ENCODE data around the gene MTR.

MTR gene

GRCh38 chr1:236753964-236754363, 41.1 kb upstream of the MTR start:
- Histone ChIP-seq H3K36me3 (replicated peaks; ENCODE audit: low read depth, low read length) (no peaks in the 10 kb centered on the region), H3K79me2 (ENCODE audit: low read length) (no peaks in the 10 kb centered on the region), H3K9me3 (ENCODE audit: insufficient read depth, low read length) (no peaks in the 10 kb centered on the region), H4K20me1 (ENCODE audit: insufficient read depth, low read length) (no peaks in the 10 kb centered on the region), H3K9ac (ENCODE audit: low read length) (no peak overlapping the region), H2AFZ (ENCODE audit: low read depth, low read length) (no peak overlapping the region), H3K4me3 (ENCODE audit: low read length) (no peak overlapping the region), H3K27me3 (ENCODE audit: low read depth, low read length) (peaks cover 25% of the 10 kb centered on the region), H3K4me2 (ENCODE audit: low read length) (no peak overlapping the region), H3K27ac (ENCODE audit: low read length) (no peak overlapping the region), H3K4me1 (ENCODE audit: low read length) (no peaks in the 10 kb centered on the region)
- TF ChIP-seq CTCF (IDR thresholded peaks at IDR 0.05; ENCODE audit: low read depth, low read length) (no peak), EZH2phosphoT487 (IDR thresholded peaks at IDR 0.05; ENCODE audit: low read depth) (no peak)

GRCh38 chr1:236754525-236755210, 40.4 kb upstream of the MTR start:
- no peaks in the 10 kb centered on the region; the same call in 1 of the 2 replicates for H3K4me1 ChIP-seq (ENCODE audit: low read length)
- H3K27me3 ChIP-seq (ENCODE audit: low read depth, low read length): peaks cover 20% of the 10 kb centered on the region; the same call in 1 of the 2 replicates
- H2AFZ ChIP-seq (ENCODE audit: low read depth, low read length): no peak overlapping the region
- no peak overlapping the region for H3K4me2 ChIP-seq (ENCODE audit: low read length)
- TF ChIP-seq CTCF (IDR thresholded peaks at IDR 0.05; ENCODE audit: low read depth, low read length) (no peak), EZH2phosphoT487 (IDR thresholded peaks at IDR 0.05; ENCODE audit: low read depth) (no peak)
- no peaks in the 10 kb centered on the region for H3K79me2 ChIP-seq (ENCODE audit: low read length)
- H3K9me3 ChIP-seq (ENCODE audit: insufficient read depth, low read length): no peaks in the 10 kb centered on the region
- no peak overlapping the region for H3K9ac ChIP-seq (ENCODE audit: low read length)
- no peak overlapping the region for H3K4me3 ChIP-seq (ENCODE audit: low read length)
- no peaks in the 10 kb centered on the region for H3K36me3 ChIP-seq (replicated peaks; ENCODE audit: low read depth, low read length)
- no peaks in the 10 kb centered on the region for H4K20me1 ChIP-seq (ENCODE audit: insufficient read depth, low read length)
- H3K27ac ChIP-seq (ENCODE audit: low read length): no peak overlapping the region

- H3K4me2 ChIP-seq (ENCODE audit: low read length): no peak overlapping the region
- H3K9ac ChIP-seq (ENCODE audit: low read length): no peak overlapping the region
- H3K4me1 ChIP-seq (ENCODE audit: low read length): no peaks in the 10 kb centered on the region; the same call in 1 of the 2 replicates
- H3K27ac ChIP-seq (ENCODE audit: low read length): no peak overlapping the region
- H2AFZ ChIP-seq (ENCODE audit: low read depth, low read length): no peak overlapping the region
- H3K36me3 ChIP-seq (replicated peaks; ENCODE audit: low read depth, low read length): no peaks in the 10 kb centered on the region
- H3K4me3 ChIP-seq (ENCODE audit: low read length): no peak overlapping the region
- H3K9me3 ChIP-seq (ENCODE audit: insufficient read depth, low read length): no peaks in the 10 kb centered on the region
- no peak for TF ChIP-seq EZH2phosphoT487 (IDR thresholded peaks at IDR 0.05; ENCODE audit: low read depth)
- no peak for TF ChIP-seq CTCF (IDR thresholded peaks at IDR 0.05; ENCODE audit: low read depth, low read length)
- no peaks in the 10 kb centered on the region for H4K20me1 ChIP-seq (ENCODE audit: insufficient read depth, low read length)
- H3K79me2 ChIP-seq (ENCODE audit: low read length): no peaks in the 10 kb centered on the region
- H3K27me3 ChIP-seq (ENCODE audit: low read depth, low read length): peaks cover 8% of the 10 kb centered on the region; the same call in 1 of the 2 replicates
These were observed 37.5 kb upstream of the MTR start for GRCh38 chr1:236757640-236758039.

- peak overlapping the region; percentile 57 for H3K4me2 ChIP-seq (ENCODE audit: low read length)
These were observed 35.7 kb upstream of the MTR start for GRCh38 chr1:236759252-236759859.

More at GRCh38 chr1:236759252-236759859, 35.7 kb upstream of the MTR start:
- Histone ChIP-seq H3K9me3 (ENCODE audit: insufficient read depth, low read length) (no peaks in the 10 kb centered on the region), H3K79me2 (ENCODE audit: low read length) (no peaks in the 10 kb centered on the region), H3K4me3 (ENCODE audit: low read length) (peak overlapping the region; percentile 57), H3K9ac (ENCODE audit: low read length) (peak overlapping the region; percentile 25; the same call in 1 of the 2 replicates), H2AFZ (ENCODE audit: low read depth, low read length) (peak overlapping the region; percentile 94), H3K27me3 (ENCODE audit: low read depth, low read length) (peaks cover 17% of the 10 kb centered on the region), H3K36me3 (replicated peaks; ENCODE audit: low read depth, low read length) (no peaks in the 10 kb centered on the region), H3K27ac (ENCODE audit: low read length) (no peak overlapping the region), H3K4me1 (ENCODE audit: low read length) (no peaks in the 10 kb centered on the region; the same call in 1 of the 2 replicates), H4K20me1 (ENCODE audit: insufficient read depth, low read length) (no peaks in the 10 kb centered on the region)
- TF ChIP-seq CTCF (IDR thresholded peaks at IDR 0.05; ENCODE audit: low read depth, low read length): peak; percentile 92
- TF ChIP-seq EZH2phosphoT487 (IDR thresholded peaks at IDR 0.05; ENCODE audit: low read depth): no peak
